BLaER1 treated with 17β-estradiol and CSF1 and Interleukin-3, amounts not matched to agents 10 nM and 100 nM (cell line): Measurements from ENCODE around the gene FAM9C.
A peak's percentile ranks its signal among the peaks of the same experiment; 100 is the strongest.

Source experiments
- H3K27ac ChIP-seq, 11 experiments: shearing (Covaris generic); formaldehyde crosslinking; 2 replicates each; pipeline ENCODE4 v1.8.1; 2022
- H3K27me3 ChIP-seq, 11 experiments: shearing (Covaris generic); formaldehyde crosslinking; 2 replicates each; pipeline ENCODE4 v1.8.1; 2022
- H3K36me3 ChIP-seq, 11 experiments: shearing (Covaris generic); formaldehyde crosslinking; 2 replicates each; pipeline ENCODE4 v1.8.1; 2022
- H3K4me1 ChIP-seq, 10 experiments: shearing (Covaris generic); formaldehyde crosslinking; 2 replicates each; pipeline ENCODE4 v1.8.1; 2022
- H3K4me2 ChIP-seq, 11 experiments: shearing (Covaris generic); formaldehyde crosslinking; 2 replicates each; pipeline ENCODE4 v1.8.1; 2022
- H3K4me3 ChIP-seq, 10 experiments: shearing (Covaris generic); formaldehyde crosslinking; 2 replicates each; pipeline ENCODE4 v1.8.1; 2022
- H3K9ac ChIP-seq, 11 experiments: shearing (Covaris generic); formaldehyde crosslinking; 2 replicates each; pipeline ENCODE4 v1.8.1; 2022
- H3K9me3 ChIP-seq, 11 experiments: shearing (Covaris generic); formaldehyde crosslinking; replicated peaks in 1 of 11; 2 replicates each; pipeline ENCODE4 v1.8.1; 2022
- H4K20me1 ChIP-seq, 11 experiments: shearing (Covaris generic); formaldehyde crosslinking; 2 replicates each; pipeline ENCODE4 v1.8.1; 2022
- Cebpa-rat ChIP-seq, 11 experiments: shearing (Covaris generic); IDR thresholded peaks; 2 replicates each; pipeline ENCODE4 v1.8.1; 2022

Gene FAM9C

DNA sequence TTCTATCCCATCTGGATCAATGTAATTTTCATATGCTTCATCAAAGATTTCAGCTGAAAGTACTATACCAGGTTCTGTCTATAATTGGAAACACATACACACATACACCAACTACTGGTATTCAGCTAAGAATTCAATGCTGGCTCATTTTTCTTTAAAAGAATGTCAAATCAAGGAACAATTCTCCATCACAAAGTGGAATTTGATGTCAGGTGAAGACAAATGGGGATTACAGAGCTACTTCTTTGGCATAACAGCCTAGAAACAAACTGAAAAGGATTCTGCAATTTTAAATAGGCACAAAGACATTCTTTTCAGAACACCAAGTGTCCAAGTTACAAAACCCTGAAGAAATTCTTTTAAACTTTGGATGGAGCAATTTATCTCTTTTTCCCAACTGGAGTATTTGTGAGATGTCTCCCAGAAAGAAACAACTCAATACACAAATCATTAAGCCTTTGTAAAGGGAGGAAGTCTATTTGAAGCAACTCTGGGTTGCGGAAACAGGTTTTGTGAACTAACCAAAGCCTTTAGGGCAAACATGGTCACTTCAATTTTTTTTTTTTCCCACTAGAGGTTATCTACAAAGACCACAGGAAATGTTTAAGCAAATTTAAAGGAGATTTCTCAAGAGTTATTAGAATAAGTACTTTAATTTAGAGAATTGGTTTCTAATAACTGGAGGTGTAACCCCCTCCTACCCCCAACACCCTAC is 1.9 kb upstream of the FAM9C start:
- Histone ChIP-seq H3K27me3 (peaks cover 0 to 14% (median 0%) of the 10 kb centered on the region in 11 experiments; a peak in 2 of 22 replicates), H4K20me1 (no peaks in the 10 kb centered on the region), H3K4me2 (peak overlapping the region in 4 of 11 experiments; percentile 1 to 68 (median 32); a peak in 9 of 22 replicates), H3K4me3 (no peak overlapping the region), H3K36me3 (no peaks in the 10 kb centered on the region), H3K27ac (peak overlapping the region in 5 of 11 experiments; percentile 3 to 42 (median 21); a peak in 5 of 22 replicates), H3K9me3 (peaks cover 14 to 56% (median 31%) of the 10 kb centered on the region in 11 experiments; a peak in 21 of 22 replicates), H3K9ac (no peak overlapping the region), H3K4me1 (peaks cover 1 to 44% (median 19%) of the 10 kb centered on the region in 10 experiments)
- no peak for TF ChIP-seq Cebpa-rat (IDR thresholded peaks at IDR 0.05)

DNA sequence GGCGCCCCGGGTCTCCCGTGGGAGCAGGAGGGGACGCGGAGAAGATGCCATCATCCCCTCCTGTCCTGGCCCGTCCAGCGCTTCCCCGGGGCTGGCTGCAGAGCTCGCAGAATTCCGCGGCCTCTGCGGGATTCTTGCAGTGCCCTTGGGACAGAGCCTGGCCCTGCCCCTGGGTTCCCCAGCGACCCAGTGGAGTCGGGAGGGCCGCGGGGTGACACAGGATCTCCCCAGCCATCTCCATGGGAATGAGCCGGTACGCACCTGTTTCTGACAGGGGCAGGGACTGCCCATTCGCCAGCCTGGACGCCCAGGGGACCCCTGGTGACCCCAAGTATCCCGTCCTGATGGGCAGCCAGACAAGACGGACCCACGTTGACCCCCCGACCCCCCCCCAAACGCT is 482 bp downstream of the FAM9C start:
- H3K27ac ChIP-seq, result no peak overlapping the region

DNA sequence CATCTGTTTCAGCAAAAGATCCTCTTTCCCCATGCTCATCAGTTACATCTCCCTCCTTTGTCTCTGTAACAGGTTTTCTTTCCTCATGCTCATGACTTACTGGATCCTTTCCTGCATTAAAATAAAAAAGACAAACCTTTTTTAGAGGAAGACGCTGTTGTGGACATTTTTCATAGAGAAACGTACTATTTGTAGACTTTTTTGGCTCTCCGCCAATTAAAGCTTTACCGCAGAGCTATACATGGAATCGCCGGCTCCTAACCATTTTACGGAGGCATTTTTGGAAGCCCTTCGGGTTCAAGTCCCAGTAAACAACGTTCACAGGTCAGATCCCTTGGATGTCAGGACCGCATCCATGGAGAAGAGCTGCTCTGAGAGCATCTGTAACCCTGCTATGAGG is 1.3 kb downstream of the FAM9C start:
- no peak overlapping the region for H3K9ac ChIP-seq
- peaks cover 0 to 27% (median 15%) of the 10 kb centered on the region in 10 experiments; a peak in 11 of 20 replicates for H3K4me1 ChIP-seq
- H4K20me1 ChIP-seq, result no peaks in the 10 kb centered on the region
- no peak overlapping the region for H3K4me3 ChIP-seq
- H3K36me3 ChIP-seq, result no peaks in the 10 kb centered on the region
- H3K4me2 ChIP-seq, result no peak overlapping the region
- H3K9me3 ChIP-seq, result peaks cover 7 to 41% (median 18%) of the 10 kb centered on the region in 11 experiments; a peak in 19 of 22 replicates
- no peak for TF ChIP-seq Cebpa-rat (IDR thresholded peaks at IDR 0.05)
- H3K27ac ChIP-seq, result no peak overlapping the region
- peaks cover 0 to 19% (median 0%) of the 10 kb centered on the region in 11 experiments; a peak in 2 of 22 replicates for H3K27me3 ChIP-seq

More for the DNA sequence above, 482 bp downstream of the FAM9C start:
- H3K4me2 ChIP-seq, result no peak overlapping the region
- H4K20me1 ChIP-seq, result no peaks in the 10 kb centered on the region
- no peaks in the 10 kb centered on the region for H3K36me3 ChIP-seq
- H3K4me3 ChIP-seq, result no peak overlapping the region
- no peak overlapping the region for H3K9ac ChIP-seq
- peaks cover 7 to 44% (median 18%) of the 10 kb centered on the region in 11 experiments; a peak in 19 of 22 replicates for H3K9me3 ChIP-seq
- H3K27me3 ChIP-seq, result peaks cover 0 to 17% (median 0%) of the 10 kb centered on the region in 11 experiments; a peak in 2 of 22 replicates
- no peak for TF ChIP-seq Cebpa-rat (IDR thresholded peaks at IDR 0.05)
- peaks cover 0 to 34% (median 15%) of the 10 kb centered on the region in 10 experiments; a peak in 11 of 20 replicates for H3K4me1 ChIP-seq

DNA sequence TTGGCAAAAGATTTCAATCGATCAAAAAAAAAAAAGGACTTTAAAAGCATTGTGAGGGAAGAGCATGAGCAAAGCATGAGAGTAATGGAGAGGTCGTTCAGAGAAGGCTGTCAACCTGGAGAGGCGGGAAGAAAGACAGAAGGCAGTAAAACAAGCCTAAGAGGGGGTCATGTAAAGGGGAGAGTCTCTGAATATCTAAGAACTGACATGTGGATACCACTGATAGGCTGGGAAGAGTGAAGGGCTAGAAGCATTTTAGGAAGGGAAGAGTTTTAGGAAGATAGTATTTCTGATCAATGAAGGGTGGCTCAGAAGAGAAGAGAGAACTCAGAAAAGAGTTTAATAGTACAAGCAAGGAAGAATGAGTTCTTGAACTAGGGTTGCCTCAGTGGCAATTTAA is 7.5 kb downstream of the FAM9C start:
- Histone ChIP-seq H3K27ac (no peak overlapping the region), H3K9ac (no peak overlapping the region), H3K36me3 (no peaks in the 10 kb centered on the region), H3K4me3 (no peak overlapping the region), H4K20me1 (no peaks in the 10 kb centered on the region), H3K27me3 (peaks cover 0 to 11% (median 0%) of the 10 kb centered on the region in 11 experiments; a peak in 2 of 22 replicates), H3K9me3 (no peaks in the 10 kb centered on the region), H3K4me1 (no peaks in the 10 kb centered on the region), H3K4me2 (no peak overlapping the region)
- no peak for TF ChIP-seq Cebpa-rat (IDR thresholded peaks at IDR 0.05)

DNA sequence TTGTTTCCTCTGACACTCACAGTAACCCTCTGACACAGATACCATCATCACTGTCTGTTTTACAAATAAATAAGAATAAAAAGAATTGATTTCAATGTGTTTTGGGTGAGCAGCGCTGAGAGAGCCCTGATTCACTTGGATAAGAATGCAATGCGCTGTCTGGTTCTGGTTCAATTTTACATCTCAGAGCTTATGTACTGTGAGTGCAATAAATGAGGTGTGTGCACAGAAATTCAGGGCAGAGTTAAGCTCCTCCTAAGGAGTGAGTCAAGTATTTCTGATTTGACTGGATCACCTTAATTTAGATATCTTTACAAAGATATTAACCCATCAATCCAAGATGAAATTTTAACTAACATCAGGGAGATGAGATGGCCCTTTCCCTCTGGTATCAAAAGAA is 11.2 kb downstream of the FAM9C start:
- peaks cover 0 to 27% (median 13%) of the 10 kb centered on the region in 11 experiments; a peak in 10 of 22 replicates for H3K27me3 ChIP-seq
- no peak overlapping the region for H3K4me3 ChIP-seq
- no peaks in the 10 kb centered on the region for H3K36me3 ChIP-seq
- no peak for TF ChIP-seq Cebpa-rat (IDR thresholded peaks at IDR 0.05)
- no peak overlapping the region for H3K27ac ChIP-seq
- no peak overlapping the region for H3K9ac ChIP-seq
- no peaks in the 10 kb centered on the region for H4K20me1 ChIP-seq
- H3K9me3 ChIP-seq, result no peaks in the 10 kb centered on the region
- no peak overlapping the region for H3K4me2 ChIP-seq
- peaks cover 0 to 25% (median 9%) of the 10 kb centered on the region in 10 experiments; a peak in 9 of 20 replicates for H3K4me1 ChIP-seq

DNA sequence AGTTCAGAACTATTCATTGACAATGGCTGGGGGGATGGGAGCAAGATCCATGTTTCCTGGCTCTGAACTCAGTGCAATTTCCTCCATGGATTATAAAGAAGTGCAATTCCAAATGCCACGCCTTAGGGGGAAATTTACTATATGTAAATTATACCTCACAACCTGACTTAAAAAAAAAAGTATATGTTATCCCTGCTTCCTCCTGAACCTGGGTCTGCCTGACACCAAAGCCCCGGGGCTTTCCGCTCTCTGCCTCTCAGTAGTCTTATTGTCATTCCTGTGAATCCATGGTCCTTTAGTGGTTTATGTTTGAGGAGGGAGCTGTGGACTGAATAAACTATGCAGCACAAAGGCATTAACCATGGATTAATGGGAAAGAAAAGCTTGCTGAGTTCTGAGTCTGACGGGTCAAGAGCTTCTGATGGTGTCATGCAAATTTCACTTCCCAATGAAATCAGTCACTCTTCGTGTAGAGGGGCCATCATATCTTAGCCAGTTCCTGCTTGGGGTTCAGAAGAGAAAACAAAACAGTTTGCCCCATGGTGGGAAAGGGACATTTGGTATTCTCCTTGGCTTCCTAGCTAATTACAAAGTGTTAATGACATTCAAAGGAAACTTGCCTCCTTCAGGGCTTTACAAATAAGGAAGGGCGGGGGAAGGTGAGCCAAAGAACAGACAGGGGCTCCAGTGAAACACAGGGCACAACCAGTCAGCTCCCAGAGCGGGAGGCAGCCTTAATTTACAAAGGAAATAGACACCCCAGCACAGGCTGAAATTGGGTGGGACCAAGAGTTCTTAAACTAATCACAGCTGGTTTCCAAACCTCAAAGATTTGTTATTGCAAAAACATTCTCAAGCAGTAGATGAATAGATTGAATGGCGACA is 14.3 kb downstream of the FAM9C start:
- Histone ChIP-seq H3K4me3 (no peak overlapping the region), H3K27me3 (peaks cover 0 to 26% (median 13%) of the 10 kb centered on the region in 11 experiments; a peak in 10 of 22 replicates), H3K9me3 (no peaks in the 10 kb centered on the region), H3K36me3 (no peaks in the 10 kb centered on the region), H4K20me1 (no peaks in the 10 kb centered on the region), H3K27ac (peak overlapping the region in 1 of 11 experiments; percentile 2; a peak in 1 of 22 replicates), H3K4me1 (peaks cover 3 to 36% (median 15%) of the 10 kb centered on the region in 10 experiments; a peak in 14 of 20 replicates), H3K9ac (no peak overlapping the region), H3K4me2 (peak overlapping the region in 5 of 11 experiments; percentile 32 to 73 (median 65); a peak in 9 of 22 replicates)
- no peak for TF ChIP-seq Cebpa-rat (IDR thresholded peaks at IDR 0.05)

DNA sequence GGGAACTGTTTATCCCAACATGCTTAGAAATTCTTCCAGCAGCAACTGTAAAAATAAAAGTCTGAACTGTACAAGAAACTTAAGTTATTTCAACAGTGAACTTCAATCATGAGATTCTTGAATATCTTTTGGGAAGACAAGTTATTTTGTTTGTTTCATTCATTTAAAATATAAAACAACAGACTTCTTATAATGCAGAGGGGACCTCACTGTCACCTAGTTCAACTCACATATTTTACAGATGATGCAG is 14.9 kb downstream of the FAM9C start:
- no peak for TF ChIP-seq Cebpa-rat (IDR thresholded peaks at IDR 0.05)
- H3K27ac ChIP-seq, result no peak overlapping the region
- H3K9ac ChIP-seq, result no peak overlapping the region
- no peak overlapping the region for H3K4me3 ChIP-seq
- H3K4me1 ChIP-seq, result peaks cover 5 to 42% (median 17%) of the 10 kb centered on the region in 10 experiments; a peak in 14 of 20 replicates
- peak overlapping the region in 4 of 11 experiments; percentile 48 to 73 (median 69); a peak in 7 of 22 replicates for H3K4me2 ChIP-seq
- H4K20me1 ChIP-seq, result no peaks in the 10 kb centered on the region
- H3K36me3 ChIP-seq, result no peaks in the 10 kb centered on the region
- no peaks in the 10 kb centered on the region for H3K9me3 ChIP-seq
- H3K27me3 ChIP-seq, result peaks cover 0 to 26% (median 13%) of the 10 kb centered on the region in 11 experiments; a peak in 10 of 22 replicates

DNA sequence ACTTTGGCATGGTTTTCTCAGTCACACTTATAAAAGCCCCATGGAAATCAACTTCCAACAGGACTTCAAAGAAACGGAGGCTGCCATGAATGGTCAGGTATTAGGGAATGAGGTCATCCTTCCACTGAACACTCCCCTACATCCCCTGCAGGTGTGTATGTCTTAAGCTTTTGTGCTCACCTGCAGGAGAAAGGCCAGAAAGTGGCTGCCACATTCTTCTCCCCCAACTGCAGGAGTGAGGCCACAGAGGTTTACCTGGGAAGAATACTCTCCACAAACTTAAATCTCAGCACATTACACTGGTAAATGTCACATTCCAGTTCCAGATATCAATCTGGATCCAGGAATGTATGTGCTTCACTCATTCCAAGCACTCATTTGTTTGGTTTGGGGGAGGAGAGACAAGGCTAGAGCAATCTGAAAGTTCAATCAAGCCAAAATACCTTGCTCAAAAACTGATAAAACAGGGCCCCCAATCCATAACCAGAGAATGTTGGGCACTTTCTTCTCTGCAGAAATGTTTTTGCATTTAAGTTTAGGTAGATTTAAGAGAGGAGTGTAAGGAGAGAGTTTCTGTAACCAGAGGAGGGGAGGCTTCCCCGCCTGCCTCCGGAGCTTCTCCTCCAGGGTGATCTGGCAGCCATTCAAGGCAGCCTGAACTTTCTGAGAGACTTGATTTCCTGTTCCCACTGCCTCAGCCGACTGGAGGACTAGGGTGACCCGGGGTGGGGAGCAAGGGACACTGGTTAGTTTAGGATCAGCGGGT is 15.4 kb downstream of the FAM9C start:
- Histone ChIP-seq H3K9me3 (no peaks in the 10 kb centered on the region), H3K4me3 (no peak overlapping the region), H3K4me2 (peak overlapping the region in 4 of 11 experiments; percentile 48 to 73 (median 69); a peak in 7 of 22 replicates), H3K27me3 (peaks cover 0 to 26% (median 13%) of the 10 kb centered on the region in 11 experiments; a peak in 10 of 22 replicates), H3K9ac (no peak overlapping the region), H4K20me1 (no peaks in the 10 kb centered on the region), H3K36me3 (no peaks in the 10 kb centered on the region), H3K4me1 (peaks cover 5 to 42% (median 17%) of the 10 kb centered on the region in 10 experiments; a peak in 14 of 20 replicates), H3K27ac (no peak overlapping the region)
- no peak for TF ChIP-seq Cebpa-rat (IDR thresholded peaks at IDR 0.05)
